ENCODE measurements around the gene CBX1.
"Not testable (repeated sequence)": the region's sequence is repeated elsewhere in the genome, so short reads cannot be mapped to it uniquely, and the experiment has no call there.

Gene CBX1

DNA sequence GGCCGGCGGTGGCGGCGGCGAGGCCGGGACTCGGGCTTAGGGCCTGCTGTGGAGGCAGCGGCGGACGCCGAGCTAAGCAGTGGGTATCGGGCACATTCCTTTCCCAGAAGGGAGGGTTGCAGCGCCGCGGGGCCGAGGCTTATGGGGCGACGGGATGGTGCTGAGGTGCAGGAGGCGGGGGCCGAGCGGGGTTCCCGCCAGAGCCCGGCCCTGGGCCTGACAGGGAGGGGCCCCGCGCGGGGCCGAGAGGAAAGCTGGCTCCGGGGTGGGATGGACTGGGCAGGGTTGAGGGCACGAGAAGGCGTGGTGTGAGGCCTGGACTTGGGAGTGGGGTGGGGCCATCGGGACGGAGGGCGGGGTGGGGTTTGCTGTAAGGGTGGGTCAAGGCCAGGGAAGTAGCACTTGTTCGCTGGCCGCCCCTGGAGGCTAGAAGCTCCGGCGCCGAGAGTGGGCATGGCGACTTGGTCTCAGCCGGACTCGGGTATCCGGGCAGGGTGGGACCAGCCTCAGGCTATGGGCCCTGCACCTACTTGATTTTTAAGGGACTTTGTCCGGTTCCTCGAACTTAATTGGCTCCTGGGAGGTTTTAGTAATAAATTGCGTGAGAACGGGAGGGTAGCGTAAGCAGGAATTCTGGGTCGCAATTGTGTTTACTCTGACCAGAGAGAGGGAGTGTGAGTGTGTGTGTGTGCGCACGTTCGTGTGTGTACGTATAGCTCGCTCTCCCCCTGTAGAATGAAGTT lies 52.7 kb downstream of the CBX1 start:
- DNase-seq: peak in 1 of 2 experiments; percentile 68

DNA sequence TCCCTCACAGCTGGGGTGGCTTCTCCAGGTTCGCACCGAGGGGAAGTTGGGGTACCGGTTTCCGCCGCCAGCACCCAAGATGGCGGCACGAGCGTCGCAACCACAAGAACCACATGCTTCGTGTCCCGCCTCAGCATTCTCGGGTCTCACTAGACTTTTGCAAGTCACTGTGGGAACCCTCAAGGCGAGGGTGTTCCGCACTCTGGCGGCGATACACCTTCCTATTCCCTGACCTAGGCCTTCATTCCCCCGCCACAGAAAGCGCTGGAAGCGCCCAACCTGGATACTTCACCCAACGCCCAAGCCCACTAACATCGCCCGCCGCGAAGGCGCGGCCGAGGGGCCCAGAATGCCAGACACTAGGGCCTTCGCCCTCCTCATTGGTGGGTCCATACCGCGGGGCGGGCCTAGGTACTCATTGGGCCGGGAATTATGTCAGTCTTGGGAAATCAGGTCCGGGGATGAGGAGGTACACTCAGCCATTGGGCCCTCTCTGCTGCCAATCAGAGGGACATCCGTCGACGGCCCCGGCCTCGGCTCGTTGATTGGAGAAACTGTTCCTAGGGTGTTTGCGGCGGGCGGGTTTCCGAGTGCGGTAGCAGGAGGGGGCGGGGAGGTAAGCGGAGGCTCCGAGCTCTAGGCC lies 53.4 kb downstream of the CBX1 start, which contains the start of gene NFE2L1:
Gene NFE2L1, plus strand, starts transcription at position 619 of the 643 bp plus-strand sequence. CDS start 2,760 bp downstream, outside the sequence.
- DNase-seq: peak; percentile 98 to 99

DNA sequence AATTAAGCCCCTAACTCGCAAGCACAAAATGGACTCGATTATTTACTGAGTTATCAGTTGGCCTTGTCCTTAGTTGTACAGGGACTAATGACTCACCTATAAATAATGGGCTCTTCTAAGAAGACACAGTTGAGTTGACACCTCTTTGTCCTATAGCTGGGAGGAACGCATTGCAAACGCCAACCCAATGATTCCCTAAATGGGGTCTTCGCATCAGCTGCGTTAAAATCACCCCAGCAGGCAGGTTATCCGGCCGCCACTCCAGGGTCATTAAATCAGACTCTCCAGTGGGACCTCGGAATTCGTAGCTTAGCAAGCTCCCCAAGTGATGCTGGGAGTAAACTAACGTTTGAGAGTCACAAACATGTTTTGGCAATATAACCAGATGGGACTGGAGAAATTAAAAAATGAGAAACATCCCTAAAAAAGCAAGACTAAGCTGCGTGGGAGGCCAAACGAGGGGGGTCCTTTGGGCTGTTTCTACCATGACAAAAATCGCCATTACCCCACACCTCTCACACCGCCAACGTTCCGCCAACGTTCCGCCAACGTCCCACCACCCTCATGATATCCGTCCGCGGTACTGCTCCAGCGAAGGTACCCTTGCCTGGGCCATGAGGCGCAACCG lies 54.1 kb downstream of the CBX1 start:
- no peak for DNase-seq

DNA sequence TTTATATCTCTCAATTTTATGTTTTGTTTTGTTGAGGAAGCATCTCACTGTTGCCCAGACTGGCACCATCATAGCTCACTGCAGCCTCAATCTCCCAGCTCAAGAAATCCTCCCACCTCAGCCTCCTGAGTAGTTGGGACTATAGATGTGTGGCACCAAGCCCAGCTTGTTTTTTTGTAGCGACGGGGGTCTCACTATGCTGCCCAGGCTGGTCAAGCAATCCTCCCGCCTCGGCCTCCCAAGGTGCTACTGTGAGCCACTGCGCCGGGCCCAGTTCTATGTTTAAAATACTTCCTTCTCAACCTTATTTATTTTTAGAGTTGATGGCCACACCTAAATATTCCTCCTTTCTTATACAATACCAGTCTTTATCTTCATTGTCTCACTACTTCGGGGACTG lies 55.0 kb downstream of the CBX1 start:
- DNase-seq: no peak

DNA sequence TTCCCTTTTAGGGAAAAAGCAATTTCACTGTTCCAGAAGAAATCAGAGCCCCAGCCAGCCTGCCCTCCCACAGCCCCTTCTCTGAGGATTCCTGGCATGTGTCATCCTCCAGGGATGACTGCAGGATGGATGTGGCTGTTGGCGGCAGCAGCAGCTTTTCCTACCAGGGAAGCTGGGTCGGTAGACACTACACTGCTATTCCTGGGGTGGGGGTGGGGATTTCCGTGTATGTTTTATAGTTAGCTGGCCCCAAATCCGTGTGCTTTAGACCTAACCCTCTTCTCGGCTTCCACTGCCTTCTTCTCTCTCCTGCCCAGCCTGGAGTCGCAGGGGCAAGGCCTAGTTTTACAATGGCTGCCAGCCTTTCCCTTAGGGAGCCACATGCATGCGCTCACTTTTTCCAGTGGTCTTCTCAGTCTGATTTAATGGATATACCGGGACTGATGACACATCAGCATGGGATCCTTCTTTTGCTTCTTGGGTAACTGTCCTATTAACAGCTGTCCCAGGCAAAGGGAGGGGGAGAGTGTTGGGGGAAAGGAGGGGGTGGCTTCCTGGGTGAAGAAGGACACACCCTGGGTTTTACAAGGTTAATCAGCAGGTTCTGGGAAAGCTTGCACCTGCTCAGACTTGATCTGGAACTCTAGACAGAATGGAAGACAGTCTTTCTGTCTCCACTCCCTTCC lies 55.8 kb downstream of the CBX1 start:
- DNase-seq: peak in 1 of 2 experiments; percentile 21

DNA sequence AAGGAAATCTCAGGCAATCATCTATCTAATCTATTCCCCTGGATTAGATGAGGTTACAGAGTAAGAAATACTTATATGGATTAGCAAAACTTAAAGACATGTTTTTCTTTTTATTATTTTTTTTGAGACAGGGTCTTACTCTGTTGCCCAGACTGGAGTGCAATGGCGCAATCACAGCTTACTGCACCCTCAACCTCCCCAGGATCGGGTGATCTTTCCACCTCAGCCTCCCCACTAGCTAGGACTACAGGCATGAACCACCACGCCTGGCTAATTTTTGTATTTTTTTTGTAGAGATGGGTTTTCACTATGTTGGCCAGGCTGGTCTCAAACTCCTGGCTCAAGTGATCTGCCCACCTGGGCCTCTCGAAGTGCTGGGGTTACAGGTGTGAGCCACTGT lies 56.4 kb downstream of the CBX1 start:
- no peak for DNase-seq

DNA sequence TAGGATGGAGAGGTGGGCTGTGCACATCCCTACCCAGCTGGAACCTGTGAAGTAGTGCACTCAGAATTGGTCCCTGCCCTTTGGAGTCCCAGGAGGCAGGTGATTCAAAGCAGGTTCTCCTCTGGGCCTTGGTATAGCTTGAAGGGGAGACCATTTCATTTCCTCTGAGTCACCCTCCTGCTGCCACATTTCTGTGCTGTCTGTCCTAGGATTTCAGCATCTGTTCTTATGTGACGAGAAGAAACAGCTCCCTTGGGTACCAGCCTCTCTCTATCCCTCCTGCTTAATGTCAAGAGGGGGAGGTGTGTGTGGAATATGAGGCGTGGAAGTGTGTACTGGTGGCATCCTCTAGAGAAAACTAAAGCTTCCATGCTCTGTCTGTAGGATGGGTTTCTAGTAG lies 58.1 kb downstream of the CBX1 start:
- DNase-seq: no peak

DNA sequence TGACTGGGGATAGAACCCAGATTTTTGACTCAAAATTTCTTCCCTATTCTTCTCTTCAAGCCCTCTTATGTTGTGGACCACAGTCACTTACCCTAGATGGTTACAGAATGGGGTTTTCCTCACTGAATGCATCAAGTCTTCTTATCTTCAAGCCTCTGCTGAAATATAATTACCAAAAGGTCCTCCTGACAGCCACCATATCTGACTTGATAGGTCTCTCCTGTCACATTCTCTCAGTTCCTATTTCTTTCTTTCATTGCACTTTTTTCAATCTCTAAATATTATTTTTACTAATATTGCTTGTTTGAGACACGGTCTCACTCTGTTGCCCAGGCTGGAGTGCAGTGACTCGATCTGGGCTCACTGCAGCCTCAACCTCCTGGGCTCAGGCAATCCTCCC lies 62.6 kb downstream of the CBX1 start:
- no peak for DNase-seq

DNA sequence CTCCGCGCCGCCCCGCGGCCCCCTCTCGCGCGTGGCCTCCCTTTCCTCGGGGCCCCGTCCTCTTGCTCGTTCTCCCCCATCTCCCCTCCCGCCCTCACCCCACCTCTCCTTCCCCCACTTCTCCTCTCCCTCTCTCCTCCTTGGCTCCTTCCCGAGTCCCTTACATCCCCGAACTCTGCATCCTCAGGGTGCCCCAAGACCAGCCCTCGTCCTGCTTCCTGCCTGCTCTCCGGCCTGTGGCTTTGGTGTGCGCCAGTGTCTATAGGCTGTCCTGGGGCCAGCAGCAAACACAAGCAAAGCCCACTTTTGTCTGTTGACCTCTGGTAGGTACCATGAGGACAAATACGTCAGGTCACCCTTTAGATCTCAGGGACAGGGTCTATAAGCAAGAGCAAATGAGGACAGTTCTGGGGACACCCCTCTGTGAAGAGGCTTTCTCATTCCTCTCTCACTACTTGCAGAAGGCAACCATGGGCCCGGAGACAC lies 63.4 kb downstream of the CBX1 start:
- DNase-seq: no peak

DNA sequence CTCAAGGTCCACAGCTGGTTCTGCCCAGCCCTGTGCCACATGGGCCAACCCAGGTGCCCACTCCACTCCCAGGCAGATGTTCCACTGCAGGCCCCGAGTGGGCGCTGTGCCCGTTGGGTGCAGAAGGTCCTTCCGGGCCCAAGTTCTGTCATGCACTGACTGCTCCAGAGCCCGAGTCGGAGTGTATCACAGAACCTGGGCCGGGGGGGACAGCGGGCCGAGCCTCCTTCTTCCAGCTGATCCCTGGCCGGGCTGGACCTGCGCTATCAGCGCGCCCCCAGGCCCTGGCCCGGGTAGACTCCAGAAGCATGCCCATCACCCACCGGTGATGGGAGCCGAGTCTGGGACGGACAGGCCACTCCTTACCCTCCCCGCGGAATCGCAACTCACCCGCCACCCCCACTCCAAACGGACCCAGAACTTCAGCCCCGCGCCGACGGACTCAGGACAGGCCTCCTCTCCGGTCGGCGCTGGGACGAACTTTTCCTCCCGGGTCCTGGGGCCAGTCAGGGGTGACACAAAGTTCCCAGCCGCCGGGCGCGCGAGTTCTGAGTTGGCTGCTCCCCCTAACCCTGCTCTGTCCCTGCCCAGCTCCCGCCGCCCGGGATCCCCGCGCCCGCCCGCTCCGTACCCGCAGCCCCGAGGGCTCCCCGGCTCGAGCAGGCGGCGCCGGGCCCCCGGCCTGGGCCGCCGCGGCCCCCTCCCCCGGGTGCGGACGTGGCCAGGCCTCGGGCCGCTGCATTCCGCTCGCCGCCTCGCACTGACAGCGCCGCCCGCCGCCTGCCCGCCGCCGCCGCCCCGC lies 64.0 kb downstream of the CBX1 start, which contains the start of gene COPZ2:
Gene COPZ2, minus strand, starts transcription at position 762 of the 802 bp plus-strand sequence. Its CDS starts 20 bp downstream, at position 742.
- no peak for DNase-seq

DNA sequence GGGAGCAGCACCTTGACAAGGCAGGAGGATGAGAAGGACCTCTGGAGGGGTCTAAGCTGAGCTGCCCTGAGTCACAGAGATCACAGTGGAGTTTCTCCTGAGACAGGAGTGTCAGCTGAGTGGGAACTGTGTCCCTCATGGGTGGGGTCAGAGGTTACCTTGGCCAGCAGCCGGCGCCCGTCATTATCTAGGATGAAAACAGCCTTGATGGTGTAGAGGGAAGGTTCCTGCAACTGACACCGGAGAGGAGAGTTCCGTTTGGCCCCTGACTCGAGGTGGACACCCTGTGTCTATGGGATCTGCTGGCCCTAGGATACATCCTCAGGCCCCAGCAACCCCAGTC lies 64.6 kb downstream of the CBX1 start:
- no peak for DNase-seq

DNA sequence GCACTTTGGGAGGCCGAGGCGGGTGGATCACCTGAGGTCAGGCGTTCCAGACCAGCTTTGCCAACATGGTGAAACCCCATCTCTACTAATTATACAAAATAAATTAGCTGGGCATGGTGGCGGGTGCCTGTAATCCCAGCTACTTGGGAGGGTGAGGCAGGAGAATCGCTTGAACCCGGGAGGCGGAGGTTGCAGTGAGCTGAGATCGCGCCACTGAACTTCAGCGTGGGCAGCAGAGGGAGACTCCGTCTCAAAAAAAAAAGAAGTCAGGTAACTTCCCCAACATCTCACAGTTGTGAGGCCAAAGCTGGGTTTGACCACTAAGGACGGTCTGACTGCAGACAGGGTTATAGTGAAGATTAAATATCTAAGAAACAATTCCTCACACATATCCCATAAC lies 66.5 kb downstream of the CBX1 start:
- DNase-seq: not testable (repeated sequence)

DNA sequence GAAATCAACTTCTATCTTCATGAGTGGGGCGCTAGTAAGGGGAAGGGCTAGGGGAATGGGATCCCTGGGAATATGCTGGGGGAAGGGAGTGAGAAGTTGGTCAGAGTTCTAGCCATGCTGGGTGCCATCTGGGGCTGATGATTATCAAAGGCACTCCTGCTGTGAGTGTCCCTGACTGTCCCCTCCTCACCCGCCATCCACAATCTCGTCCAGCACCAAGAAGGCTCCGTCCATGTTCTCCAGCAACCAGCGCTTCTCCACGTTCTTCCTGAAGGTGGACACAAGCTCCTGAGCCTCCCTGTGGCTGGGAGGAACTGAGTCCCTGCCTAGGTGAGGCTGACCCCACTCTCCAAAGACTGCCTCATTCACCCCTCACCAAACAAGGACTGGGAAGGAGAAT lies 69.3 kb downstream of the CBX1 start:
- DNase-seq: no peak

DNA sequence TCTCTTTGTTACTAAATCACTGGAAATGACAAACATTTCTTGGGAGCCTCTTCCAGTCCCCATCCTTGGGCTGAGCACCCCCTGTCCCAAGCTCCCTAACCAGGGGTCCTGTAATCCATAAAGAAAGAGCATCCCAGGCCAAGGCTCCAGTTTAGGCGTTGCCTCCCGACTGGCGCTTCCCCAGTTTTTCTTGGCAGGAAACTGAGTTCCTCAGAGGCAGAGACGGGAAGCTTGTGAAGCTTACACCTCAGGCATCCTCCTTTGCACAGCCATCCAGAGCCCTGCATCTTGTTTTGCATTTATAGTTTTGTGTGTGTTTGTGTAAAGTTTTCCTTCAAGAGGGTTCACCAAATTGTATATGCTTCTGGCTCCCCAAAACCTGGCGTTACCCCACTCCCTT lies 70.7 kb downstream of the CBX1 start:
- peak in 1 of 2 experiments; percentile 6 for DNase-seq

DNA sequence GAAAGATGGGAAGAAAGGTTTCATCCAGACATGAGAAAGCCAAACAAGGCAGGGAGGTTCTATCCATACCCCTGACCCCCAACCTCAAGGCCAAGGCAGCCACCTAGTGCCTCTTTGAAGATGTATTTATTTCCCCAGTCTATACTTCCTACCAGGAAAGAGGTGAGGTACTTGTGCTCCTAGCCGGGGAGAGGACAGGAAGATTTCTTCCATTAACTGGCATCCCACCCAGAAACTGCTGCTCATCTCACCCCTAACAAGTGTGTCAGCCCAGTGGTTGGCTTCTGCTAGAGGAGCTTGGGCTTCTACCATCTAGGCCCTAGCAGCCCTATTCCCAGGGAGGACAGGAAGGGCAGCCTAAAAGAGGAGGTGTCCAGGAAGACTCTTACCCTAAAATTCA lies 72.5 kb downstream of the CBX1 start:
- no peak for DNase-seq

DNA sequence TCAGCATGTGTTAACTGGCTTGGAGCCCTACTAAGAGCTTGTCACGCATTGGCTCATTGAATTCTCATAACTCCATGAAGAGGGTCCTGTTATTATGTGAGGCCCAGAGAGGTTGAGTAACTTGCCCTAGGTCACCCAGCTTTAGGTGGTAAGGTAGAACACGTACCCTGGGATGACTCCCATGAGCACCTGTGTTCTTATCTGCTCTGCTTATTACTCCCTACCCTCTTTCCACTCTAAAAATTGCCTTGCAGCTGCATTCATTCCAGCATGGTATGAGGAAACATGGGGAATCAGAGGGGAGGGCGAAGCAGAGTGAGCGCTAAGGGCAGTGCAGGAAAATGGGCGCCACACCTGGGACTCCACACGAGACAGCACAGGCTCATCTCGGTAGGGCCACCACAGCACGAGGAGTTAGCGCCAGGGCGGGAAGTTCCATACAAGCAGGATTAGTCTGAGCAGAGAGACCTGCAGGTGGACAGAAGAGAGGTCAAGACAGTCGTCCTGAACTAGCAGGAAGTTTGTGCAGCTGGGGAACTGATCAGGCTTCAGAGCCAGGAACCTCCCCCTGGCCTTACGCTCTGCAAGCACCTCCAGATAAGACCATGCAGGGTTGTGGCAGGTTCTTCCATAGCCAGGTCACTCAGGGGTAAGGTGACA lies 73.8 kb downstream of the CBX1 start:
- no peak for DNase-seq

DNA sequence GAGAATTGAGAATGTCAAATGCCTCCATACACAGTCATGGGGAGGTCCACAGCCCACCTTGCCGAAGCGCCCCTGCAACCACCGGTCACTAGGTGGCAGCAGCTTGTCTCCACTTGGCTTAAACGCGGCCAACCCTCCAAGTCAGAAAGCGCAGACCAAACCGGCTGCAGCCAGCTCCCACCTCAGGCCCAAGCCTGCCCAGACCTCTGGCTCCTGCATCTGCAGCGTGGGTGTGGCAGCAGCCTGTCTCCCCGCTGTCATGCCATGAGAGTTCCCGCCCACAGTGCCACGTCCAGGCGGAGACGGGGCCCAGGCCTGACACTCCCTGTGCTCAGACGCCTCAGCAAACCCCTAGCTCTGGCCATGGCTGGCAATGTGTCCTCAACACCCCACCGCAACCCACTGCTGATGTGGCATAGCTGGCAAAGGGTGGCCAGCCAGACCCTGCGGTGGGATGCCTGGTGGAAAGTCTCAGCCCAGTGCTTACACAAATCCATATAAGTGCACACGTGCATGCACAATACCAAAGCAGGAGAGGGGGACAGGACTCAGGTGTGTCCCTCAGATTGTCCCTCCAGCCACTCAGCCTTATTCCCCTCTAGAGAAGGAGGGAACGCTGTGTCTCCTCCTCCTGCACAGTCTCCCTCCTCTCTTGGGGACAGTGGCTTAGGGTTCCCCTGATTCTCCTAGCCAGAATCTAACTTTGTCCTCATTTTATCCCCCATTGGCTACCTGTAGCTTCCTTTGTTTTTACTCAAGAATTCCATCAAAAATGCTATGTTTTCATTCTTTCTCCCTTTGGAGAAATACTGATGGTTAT lies 74.6 kb downstream of the CBX1 start:
- peak; percentile 40 to 77 for DNase-seq

DNA sequence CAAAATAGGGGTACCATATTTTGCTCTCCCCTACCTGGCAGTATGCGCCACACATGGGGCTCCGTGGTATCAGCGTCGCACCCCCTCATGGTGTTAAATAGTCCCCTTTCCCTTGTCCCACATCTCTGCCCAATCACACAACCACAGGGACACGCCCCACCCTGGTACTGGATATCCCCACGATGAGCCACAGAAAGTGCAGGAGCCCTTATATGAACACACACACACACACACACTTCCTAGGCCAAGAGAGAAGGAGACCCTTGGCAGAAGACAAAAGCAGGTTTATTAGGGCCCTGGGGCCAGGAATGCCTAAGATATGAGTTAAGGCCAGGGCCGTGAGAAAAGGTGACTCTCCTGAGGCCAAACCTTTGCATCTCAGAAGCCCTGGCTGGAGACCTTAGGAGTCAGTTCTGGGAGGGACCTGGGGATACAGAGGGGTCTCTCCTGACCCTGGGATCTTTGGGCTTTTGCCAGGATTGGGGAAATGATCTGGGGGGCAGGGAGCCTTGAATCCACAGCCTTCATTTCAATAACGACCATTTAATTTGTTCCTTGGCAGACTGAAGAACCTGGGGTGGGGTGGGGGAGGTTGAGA lies 75.3 kb downstream of the CBX1 start:
- DNase-seq: no peak

DNA sequence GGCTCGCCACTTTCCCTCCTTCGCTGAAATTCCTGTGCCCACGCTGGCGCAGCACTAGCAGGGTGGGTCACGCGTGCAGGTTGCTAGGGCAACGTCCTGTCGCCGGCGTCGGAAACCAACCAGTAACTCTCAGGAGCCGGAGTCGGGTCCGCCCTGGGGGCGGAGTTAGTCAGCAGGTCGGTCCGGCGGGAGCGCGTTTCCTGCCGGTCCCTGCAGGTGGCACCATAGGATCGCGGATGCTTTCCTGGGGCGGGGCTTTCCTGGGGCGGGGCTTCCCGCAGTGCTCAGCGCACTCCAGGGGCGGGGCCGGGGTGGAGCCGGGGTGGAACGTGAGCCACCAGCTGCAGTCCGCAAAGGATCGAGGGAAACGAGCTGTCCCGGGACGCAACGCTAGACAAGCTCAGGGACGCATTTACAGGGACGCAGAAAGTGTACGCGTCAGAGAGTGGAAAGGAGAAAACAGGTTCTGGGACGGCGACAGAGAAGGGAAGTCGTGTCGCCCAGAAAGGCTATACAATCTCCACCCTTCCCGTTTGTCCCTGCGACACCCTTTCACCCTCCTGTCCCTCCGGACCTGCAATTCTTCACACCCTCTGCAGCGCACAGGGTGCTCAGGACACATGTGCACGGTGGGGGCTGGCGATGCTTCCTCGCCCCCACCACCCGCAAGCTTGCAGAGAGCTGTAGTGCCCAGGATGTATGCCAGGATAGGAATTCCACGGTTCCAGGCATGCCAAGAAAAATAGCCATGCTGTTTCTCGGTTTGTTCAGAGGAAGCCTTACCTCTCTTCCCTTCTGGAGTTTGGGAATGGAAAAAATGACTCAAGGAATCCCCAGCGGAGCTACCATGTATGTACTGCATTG lies 76.0 kb downstream of the CBX1 start:
- DNase-seq: peak; percentile 86 to 98
